Stomach (tissue), 9 donors: ENCODE results near the gene FUOM. TPM values are rescaled to one million over a fixed set of nuclear protein-coding genes. Genes with fewer than 3 reads are reported as not detected.

ENCODE experiments used
- DNase-seq, 2 donors: peaks; one replicate each; pipeline versions ENCODE4 v3.0.0 to v3.0.0-alpha.2; 2013 to 2019
- H3K27ac ChIP-seq, 5 donors: fragments of 200-600 bp in 4 of 5; sonication (generic) in 4 of 5; one replicate each; pipeline ENCODE4 v1.5.1; 2013 to 2019; ENCODE audit warnings: mild to moderate bottlenecking in 1 of 5, moderate library complexity in 1 of 5
- H3K27me3 ChIP-seq, 3 donors: fragments of 200-600 bp; sonication (generic); one replicate each; pipeline ENCODE4 v1.5.1; 2017 to 2019; ENCODE audit warnings: mixed run types in 1 of 3
- H3K36me3 ChIP-seq, 4 donors: fragments of 200-600 bp; sonication (generic); 1 replicate in 3 of 4; 2 replicates in 1 of 4; pipeline ENCODE4 v1.5.1; 2016 to 2019
- H3K4me1 ChIP-seq, 4 donors: fragments of 200-600 bp; sonication (generic); one replicate each; pipeline ENCODE4 v1.5.1; 2016 to 2019
- H3K4me3 ChIP-seq, 4 donors: fragments of 200-600 bp; sonication (generic) in 3 of 4; one replicate each; pipeline ENCODE4 v1.5.1; 2016 to 2019; ENCODE audit warnings: mild to moderate bottlenecking in 1 of 4
- H3K9me3 ChIP-seq, 4 donors: fragments of 200-600 bp; sonication (generic); one replicate each; pipeline ENCODE4 v1.5.1; 2016 to 2019
- EP300 ChIP-seq: sonication (generic); formaldehyde crosslinking; IDR thresholded peaks from one replicate; pipeline ENCODE4 v1.6.1; 2017; ENCODE audit warnings: antibody characterized with exemption
- POLR2A ChIP-seq, 4 donors: fragments of 450-650 bp; IDR thresholded peaks; one replicate each; pipeline ENCODE4 v1.6.1; 2016; ENCODE audit warnings: antibody characterized with exemption in 4 of 4, control low read depth in 2 of 4, mild to moderate bottlenecking in 1 of 4, moderate library complexity in 1 of 4
- POLR2AphosphoS5 ChIP-seq, 3 donors: sonication (generic); formaldehyde crosslinking; IDR thresholded peaks; one replicate each; pipeline ENCODE4 v1.6.1; 2016; ENCODE audit warnings: antibody characterized with exemption in 3 of 3
- WGBS, 5 donors: extraction: QIAGEN DNeasy Blood & Tissue Kit in 3 of 5; methylation state at CpG; one replicate each; pipeline versions ENCODE4 v1.1.5 to v1.1.7; 2013 to 2018; 5-methylcytosine and 5-hydroxymethylcytosine counted together
- intact Hi-C: fragments of 100-400 bp; cut with DNase I; formaldehyde crosslinking; loops from one replicate; pipeline ENCODE4 v1.15.1; 2023; ENCODE audit warnings: low total_unique reads
- polyA plus RNA-seq, 3 donors: library from polyadenylated mRNA; stranded (reverse); fragments of 200-250 nt; gene quantifications; one replicate each; pipeline ENCODE4 v1.2.3, GENCODE V29; 2013
- total RNA-seq, 5 donors: library from RNA; depleted of rRNA; stranded (reverse); fragments of >200 nt; gene quantifications; one replicate each; pipeline versions ENCODE4 v1.1.0 to v1.2.3, GENCODE V29; 2014 to 2016
- TF ChIP-seq, protein P1 (sequence below), 7 experiments: fragments of 450-650 bp in 4 of 7; fragments of 200-600 bp in 3 of 7; sonication (generic) in 3 of 7; IDR thresholded peaks; one replicate each; pipeline ENCODE4 v1.5.1; 2016 to 2019; ENCODE audit warnings: antibody characterized with exemption in 7 of 7, control low read depth in 2 of 7, mild to moderate bottlenecking in 1 of 7
- donor health status: healthy with polysubstance abuse.
- donor health status: Bipolar disorder and iron deficiency.
- donor health status: healthy.

FUOM gene
- total and polyA plus RNA-seq, 8 donors, result 6.4 to 38.3 (median 17.9) TPM; not detected in 2

DNA sequence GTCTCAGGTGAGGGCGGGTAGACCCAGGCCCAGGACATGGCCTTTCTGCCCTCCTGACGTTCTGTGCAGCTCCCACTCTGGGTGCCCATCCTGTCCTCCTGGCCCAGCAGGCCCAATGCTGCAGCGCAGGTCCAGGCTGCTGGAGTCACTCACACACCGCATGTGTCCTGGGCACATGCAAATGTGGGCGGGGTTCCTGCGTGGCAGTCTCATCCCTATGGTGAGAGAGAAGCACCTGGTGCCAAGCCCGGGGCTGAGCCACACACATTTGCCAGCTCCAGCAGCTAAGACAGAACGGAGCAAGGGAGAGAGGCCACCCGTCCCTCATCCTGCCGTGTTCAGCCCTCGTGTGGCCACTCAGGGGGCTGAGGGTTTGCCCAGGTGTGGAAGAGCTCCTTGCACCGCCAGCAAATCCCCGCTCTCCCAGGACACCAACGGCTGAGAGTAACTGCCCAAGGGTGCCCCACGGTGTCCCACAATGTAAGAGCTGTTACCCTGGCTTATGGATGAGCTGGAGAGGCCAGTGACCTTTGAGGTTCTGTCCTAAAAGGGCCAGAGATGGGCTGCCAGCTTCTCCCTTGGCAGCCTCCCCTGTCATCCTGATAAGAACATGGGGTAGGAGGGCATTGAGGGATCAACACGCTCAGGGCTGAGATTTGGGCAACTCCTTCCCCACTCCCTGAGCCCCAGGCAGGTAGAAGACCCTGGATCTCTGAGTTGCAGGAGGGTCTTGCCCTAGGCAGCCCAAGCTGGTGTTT lies 4.4 kb downstream of the FUOM start:
- Histone ChIP-seq H3K27me3 (peaks cover 0 to 62% (median 10%) of the 10 kb centered on the region in 3 donors), H3K27ac (no peak overlapping the region), H3K4me1 (peaks cover 11 to 23% (median 20%) of the 10 kb centered on the region in 4 donors), H3K36me3 (no peaks in the 10 kb centered on the region), H3K4me3 (no peak overlapping the region), H3K9me3 (no peaks in the 10 kb centered on the region)
- WGBS, 5 donors, result 73 to 77% (median 76%) methylated on average over 12 to 16 of the region's 16 CpGs
- intact Hi-C loops, result no loop called here
- DNase-seq, result no peak
- TF ChIP-seq, protein P1, sequence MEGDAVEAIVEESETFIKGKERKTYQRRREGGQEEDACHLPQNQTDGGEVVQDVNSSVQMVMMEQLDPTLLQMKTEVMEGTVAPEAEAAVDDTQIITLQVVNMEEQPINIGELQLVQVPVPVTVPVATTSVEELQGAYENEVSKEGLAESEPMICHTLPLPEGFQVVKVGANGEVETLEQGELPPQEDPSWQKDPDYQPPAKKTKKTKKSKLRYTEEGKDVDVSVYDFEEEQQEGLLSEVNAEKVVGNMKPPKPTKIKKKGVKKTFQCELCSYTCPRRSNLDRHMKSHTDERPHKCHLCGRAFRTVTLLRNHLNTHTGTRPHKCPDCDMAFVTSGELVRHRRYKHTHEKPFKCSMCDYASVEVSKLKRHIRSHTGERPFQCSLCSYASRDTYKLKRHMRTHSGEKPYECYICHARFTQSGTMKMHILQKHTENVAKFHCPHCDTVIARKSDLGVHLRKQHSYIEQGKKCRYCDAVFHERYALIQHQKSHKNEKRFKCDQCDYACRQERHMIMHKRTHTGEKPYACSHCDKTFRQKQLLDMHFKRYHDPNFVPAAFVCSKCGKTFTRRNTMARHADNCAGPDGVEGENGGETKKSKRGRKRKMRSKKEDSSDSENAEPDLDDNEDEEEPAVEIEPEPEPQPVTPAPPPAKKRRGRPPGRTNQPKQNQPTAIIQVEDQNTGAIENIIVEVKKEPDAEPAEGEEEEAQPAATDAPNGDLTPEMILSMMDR (IDR thresholded peaks at IDR 0.05), result no peak
- no peak for TF ChIP-seq POLR2A (IDR thresholded peaks at IDR 0.05)
- no peak for TF ChIP-seq EP300
- no peak for TF ChIP-seq POLR2AphosphoS5 (IDR thresholded peaks at IDR 0.05)

DNA sequence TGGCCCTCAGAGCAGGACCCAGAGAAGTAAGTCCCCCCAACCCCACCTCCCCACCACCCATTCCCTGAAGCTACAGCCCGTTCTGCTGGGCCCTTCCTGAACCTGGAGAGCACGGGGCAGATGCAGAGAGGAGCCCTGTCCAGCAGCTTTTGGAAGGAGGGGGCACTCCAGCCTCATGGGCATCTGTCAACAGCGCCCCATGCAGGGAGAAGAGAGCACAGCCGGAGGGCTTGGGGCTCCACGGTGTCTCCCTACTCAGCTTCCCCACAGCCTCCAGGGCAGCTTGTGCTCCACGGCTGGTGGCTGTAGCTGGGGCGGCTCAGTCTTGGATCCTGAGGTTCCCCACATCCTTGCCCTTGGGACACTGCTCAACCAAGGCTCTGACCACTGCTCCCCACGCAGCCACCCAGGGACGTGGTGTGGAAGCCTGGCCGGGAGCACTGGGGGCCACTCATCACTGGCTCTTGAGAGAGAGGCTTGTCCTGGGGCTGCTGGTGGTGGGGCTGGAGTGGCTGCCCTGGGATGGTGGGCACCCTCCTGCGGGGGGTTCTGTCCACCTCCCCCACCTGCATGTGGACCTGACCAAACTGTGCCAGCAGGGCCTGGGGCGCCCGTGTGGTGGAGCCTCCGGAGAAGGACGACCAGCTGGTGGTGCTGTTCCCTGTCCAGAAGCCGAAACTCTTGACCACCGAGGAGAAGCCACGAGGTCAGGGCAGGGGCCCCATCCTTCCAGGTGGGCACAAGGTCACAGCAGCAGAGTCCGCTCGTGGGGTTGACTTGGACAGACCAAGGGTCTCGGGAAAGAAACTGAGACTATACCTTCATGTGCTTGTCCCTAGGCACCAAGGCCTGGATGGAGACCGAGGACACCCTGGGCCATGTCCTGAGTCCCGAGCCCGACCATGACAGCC lies 6.2 kb downstream of the FUOM start:
- intact Hi-C loops, result no loop called here
- H3K4me3 ChIP-seq, result no peak overlapping the region
- H3K27ac ChIP-seq, result no peak overlapping the region
- TF ChIP-seq EP300 (no peak), POLR2A (IDR thresholded peaks at IDR 0.05) (no peak), POLR2AphosphoS5 (IDR thresholded peaks at IDR 0.05) (no peak)
- TF ChIP-seq, protein P1 (IDR thresholded peaks at IDR 0.05), result no peak
- 65 to 69% (median 67%) methylated on average over 9 to 24 of the region's 24 CpGs for whole genome bisulfite sequencing, 5 donors
- peaks cover 3 to 15% (median 12%) of the 10 kb centered on the region in 4 donors for H3K4me1 ChIP-seq
- no peaks in the 10 kb centered on the region for H3K36me3 ChIP-seq
- H3K9me3 ChIP-seq, result no peaks in the 10 kb centered on the region
- no peak for DNase-seq
- H3K27me3 ChIP-seq, result peaks cover 0 to 72% (median 25%) of the 10 kb centered on the region in 3 donors

DNA sequence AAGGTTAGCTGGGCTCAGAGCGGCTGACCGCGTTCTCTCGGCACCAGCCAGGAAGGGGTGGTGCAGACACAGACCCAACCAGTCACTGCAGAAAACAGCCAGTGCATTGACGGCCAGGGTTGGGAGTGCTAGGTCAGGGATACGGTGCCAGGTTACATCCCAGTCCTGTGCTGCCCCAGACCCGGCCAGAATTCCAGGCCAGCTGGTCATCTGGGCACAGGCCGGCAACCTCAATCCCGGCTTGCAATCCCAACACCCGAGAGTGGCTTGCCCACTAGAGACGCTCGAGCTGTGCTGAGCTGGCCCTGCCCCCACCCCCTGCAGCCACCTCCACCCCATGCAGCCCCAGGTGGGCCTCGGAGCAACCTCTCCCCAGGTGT lies 6.9 kb downstream of the FUOM start:
- WGBS, 5 donors, result 45 to 65% (median 54%) methylated on average over 6 to 13 of the region's 13 CpGs; no CpG with 5 or more reads in 1 of the 5 donors
- H3K27ac ChIP-seq, result no peak overlapping the region
- H3K36me3 ChIP-seq, result no peaks in the 10 kb centered on the region
- intact Hi-C loops, result no loop called here
- peaks cover 0 to 9% (median 7%) of the 10 kb centered on the region in 4 donors for H3K4me1 ChIP-seq
- H3K27me3 ChIP-seq, result peaks cover 0 to 72% (median 29%) of the 10 kb centered on the region in 3 donors
- no peak for DNase-seq
- TF ChIP-seq POLR2A (IDR thresholded peaks at IDR 0.05) (no peak), EP300 (no peak), POLR2AphosphoS5 (IDR thresholded peaks at IDR 0.05) (no peak)
- TF ChIP-seq, protein P1 (IDR thresholded peaks at IDR 0.05), result no peak
- no peak overlapping the region for H3K4me3 ChIP-seq
- no peaks in the 10 kb centered on the region for H3K9me3 ChIP-seq

DNA sequence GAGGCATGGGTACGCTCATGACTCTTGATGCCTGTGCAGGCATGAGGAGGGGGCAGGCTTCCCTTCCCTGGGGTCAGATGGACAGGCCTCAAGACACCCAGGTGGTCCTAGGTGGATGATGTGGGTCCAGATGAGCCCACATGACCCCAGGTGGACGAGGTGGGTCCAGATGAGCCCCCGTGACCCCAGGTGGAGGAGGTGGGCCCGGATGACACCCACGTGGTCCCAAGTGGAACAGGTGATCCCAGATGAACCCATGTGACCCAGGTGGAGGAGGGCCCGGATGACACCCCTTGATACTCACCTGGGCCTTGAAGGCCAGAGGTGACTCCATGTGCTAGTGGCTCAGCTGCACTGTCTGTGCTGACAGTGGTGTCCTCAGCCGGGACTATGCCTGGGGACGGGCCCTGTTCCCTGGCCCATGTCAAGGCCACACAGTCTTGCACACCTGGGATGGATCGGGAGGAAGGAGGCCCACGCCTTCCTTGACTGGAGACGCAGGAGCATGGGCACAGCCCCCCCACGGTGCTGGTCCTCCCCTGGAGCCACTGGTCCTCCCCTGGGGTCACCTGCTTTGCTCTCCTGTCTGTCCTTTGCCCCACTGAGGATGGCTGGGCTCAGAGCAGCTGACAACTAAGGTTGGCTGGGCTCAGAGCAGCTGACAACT lies 7.4 kb downstream of the FUOM start:
- Histone ChIP-seq H3K27ac (no peak overlapping the region), H3K36me3 (no peaks in the 10 kb centered on the region), H3K9me3 (no peaks in the 10 kb centered on the region), H3K4me3 (no peak overlapping the region), H3K27me3 (peaks cover 0 to 74% (median 30%) of the 10 kb centered on the region in 3 donors), H3K4me1 (peaks cover 0 to 9% (median 7%) of the 10 kb centered on the region in 4 donors)
- TF ChIP-seq EP300, result no peak
- TF ChIP-seq, protein P1 (IDR thresholded peaks at IDR 0.05), result no peak
- TF ChIP-seq POLR2A (IDR thresholded peaks at IDR 0.05), result no peak
- no peak for TF ChIP-seq POLR2AphosphoS5 (IDR thresholded peaks at IDR 0.05)
- 75 to 90% (median 81%) methylated on average over 2 to 12 of the region's 12 CpGs for WGBS, 5 donors
- no peak for DNase-seq
- intact Hi-C loops, result no loop called here
